Transverse colon (tissue), 3 donors: Measurements from ENCODE around the gene P2RX7.

Source experiments
- POLR2A ChIP-seq: fragments of 450-650 bp; IDR thresholded peaks from one replicate; pipeline ENCODE4 v1.6.1; 2016; ENCODE audit warnings: antibody characterized with exemption, mild to moderate bottlenecking, moderate library complexity
- TF ChIP-seq, protein P1 (sequence below), 5 experiments: fragments of 200-600 bp in 3 of 5; fragments of 450-650 bp in 2 of 5; sonication (generic) in 3 of 5; IDR thresholded peaks; 1 replicate in 2 of 5; 2 replicates in 3 of 5; pipeline ENCODE4 v1.5.1; 2016 to 2017; ENCODE audit warnings: antibody characterized with exemption in 5 of 5, inconsistent platforms in 3 of 5, mild to moderate bottlenecking in 2 of 5, moderate library complexity in 1 of 5

DNA sequence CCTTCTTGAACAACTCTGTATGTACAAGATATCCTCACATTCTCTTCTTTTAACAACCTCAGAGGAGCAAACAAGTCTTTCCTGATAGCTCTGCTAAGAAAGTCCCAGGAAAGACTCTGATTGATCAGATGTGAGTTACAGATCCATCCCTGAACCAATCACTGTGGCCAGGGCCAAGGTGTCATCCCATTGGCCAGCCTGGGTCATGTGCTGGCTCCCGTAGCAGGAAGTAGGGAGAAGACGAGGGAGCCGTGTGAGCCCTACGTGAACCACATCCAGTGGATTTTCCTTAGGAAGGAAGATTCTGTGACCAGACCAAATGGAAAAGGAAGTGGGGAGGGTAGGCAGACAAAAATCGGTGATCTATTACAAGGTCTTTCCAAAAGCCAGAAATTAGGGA, 5.6 kb downstream of the P2RX7 start:
- TF ChIP-seq, protein P1, sequence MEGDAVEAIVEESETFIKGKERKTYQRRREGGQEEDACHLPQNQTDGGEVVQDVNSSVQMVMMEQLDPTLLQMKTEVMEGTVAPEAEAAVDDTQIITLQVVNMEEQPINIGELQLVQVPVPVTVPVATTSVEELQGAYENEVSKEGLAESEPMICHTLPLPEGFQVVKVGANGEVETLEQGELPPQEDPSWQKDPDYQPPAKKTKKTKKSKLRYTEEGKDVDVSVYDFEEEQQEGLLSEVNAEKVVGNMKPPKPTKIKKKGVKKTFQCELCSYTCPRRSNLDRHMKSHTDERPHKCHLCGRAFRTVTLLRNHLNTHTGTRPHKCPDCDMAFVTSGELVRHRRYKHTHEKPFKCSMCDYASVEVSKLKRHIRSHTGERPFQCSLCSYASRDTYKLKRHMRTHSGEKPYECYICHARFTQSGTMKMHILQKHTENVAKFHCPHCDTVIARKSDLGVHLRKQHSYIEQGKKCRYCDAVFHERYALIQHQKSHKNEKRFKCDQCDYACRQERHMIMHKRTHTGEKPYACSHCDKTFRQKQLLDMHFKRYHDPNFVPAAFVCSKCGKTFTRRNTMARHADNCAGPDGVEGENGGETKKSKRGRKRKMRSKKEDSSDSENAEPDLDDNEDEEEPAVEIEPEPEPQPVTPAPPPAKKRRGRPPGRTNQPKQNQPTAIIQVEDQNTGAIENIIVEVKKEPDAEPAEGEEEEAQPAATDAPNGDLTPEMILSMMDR (IDR thresholded peaks at IDR 0.05) = no peak
- TF ChIP-seq POLR2A = no peak
